OCI-LY7 (cell line): ENCODE data around the gene CYB5R3. TPM values are rescaled to one million over a fixed set of nuclear protein-coding genes. Genes with fewer than 3 reads are reported as not detected.

ENCODE experiments used
- BruUV-seq: library from RNA; stranded (reverse); fragments of 400-500 nt; replicated peaks from 2 replicates; lab custom pipeline; 2021; lab: Mats Ljungman, UMichigan
- CTCF ChIA-PET: fragments of 300-600 bp; sonication (Branson Sonifier 250); formaldehyde crosslinking; loops from one replicate; lab custom pipeline; 2022; ENCODE audit warnings: antibody characterized with exemption; ENCODE audit not compliant: unreplicated experiment; lab: Charles Lee
- POLR2A ChIA-PET: fragments of 300-600 bp; sonication (Branson Sonifier 250); formaldehyde crosslinking; loops from one replicate; lab custom pipeline; 2022; ENCODE audit warnings: antibody characterized with exemption; lab: Charles Lee
- DNase-seq: peaks from one replicate; pipeline ENCODE4 v3.0.0-alpha.2; 2015; ENCODE audit warnings: low spot score
- H2AFZ ChIP-seq: fragments of 200-600 bp; sonication (generic), shearing (Covaris generic); 2 replicates; pipeline ENCODE4 v1.6.1; 2014; ENCODE audit warnings: mild to moderate bottlenecking, antibody characterized with exemption, low read length, moderate library complexity
- H3K27ac ChIP-seq: fragments of 200-600 bp; sonication (generic); 2 replicates; pipeline ENCODE4 v1.5.1; 2014; ENCODE audit warnings: mixed run types, low read depth, mild to moderate bottlenecking, moderate library complexity, low read length, inconsistent platforms; ENCODE audit not compliant: poor library complexity, severe bottlenecking
- H3K36me3 ChIP-seq: fragments of 200-600 bp; sonication (generic); 2 replicates; pipeline ENCODE4 v1.6.1; 2014; ENCODE audit warnings: mild to moderate bottlenecking, antibody characterized with exemption, low read length, moderate library complexity, mixed read lengths; ENCODE audit not compliant: insufficient read depth
- H3K4me1 ChIP-seq: fragments of 200-600 bp; sonication (generic); 2 replicates; pipeline ENCODE4 v1.5.1; 2014; ENCODE audit warnings: mild to moderate bottlenecking, low read length; ENCODE audit not compliant: insufficient read depth, poor library complexity, severe bottlenecking
- H3K4me2 ChIP-seq: fragments of 200-600 bp; sonication (generic); 2 replicates; pipeline ENCODE4 v1.6.1; 2014; ENCODE audit warnings: mild to moderate bottlenecking, low read length
- H3K4me3 ChIP-seq: fragments of 200-600 bp; sonication (generic); 2 replicates; pipeline ENCODE4 v1.5.1; 2014; ENCODE audit warnings: mild to moderate bottlenecking, low read depth, low read length; ENCODE audit not compliant: poor library complexity, severe bottlenecking
- H3K79me2 ChIP-seq: fragments of 200-600 bp; sonication (generic); 2 replicates; pipeline ENCODE4 v1.6.1; 2016; ENCODE audit warnings: low read depth, mild to moderate bottlenecking, low read length, moderate library complexity, mixed read lengths; ENCODE audit not compliant: insufficient read depth
- H3K9me2 ChIP-seq: fragments of 200-600 bp; sonication (generic); 2 replicates; pipeline ENCODE4 v1.6.1; 2016; ENCODE audit warnings: mild to moderate bottlenecking, low read length, mixed read lengths; ENCODE audit not compliant: insufficient read depth
- H3K9me3 ChIP-seq: fragments of 200-600 bp; sonication (generic); 2 replicates; pipeline ENCODE4 v1.6.1; 2014; ENCODE audit warnings: mild to moderate bottlenecking, mixed run types, low read length, mixed read lengths
- H4K20me1 ChIP-seq: fragments of 200-600 bp; sonication (generic); 2 replicates; pipeline ENCODE4 v1.6.1; 2014; ENCODE audit warnings: mild to moderate bottlenecking, antibody characterized with exemption, low read length, moderate library complexity, mixed read lengths; ENCODE audit not compliant: insufficient read depth
- EZH2phosphoT487 ChIP-seq: fragments of 200-600 bp; sonication (generic); IDR thresholded peaks from 2 replicates; pipeline ENCODE4 v1.6.1; 2018; ENCODE audit warnings: low read depth, borderline replicate concordance, mild to moderate bottlenecking, mixed run types, antibody characterized with exemption, low read length, moderate library complexity, mixed read lengths
- intact Hi-C: fragments of 100-400 bp; cut with micrococcal nuclease; formaldehyde crosslinking; loops from one replicate; pipeline ENCODE4 v1.10.0; 2022; ENCODE audit not compliant: unreplicated experiment
- total RNA-seq, 2 experiments: library from RNA; depleted of rRNA in 1 of 2; stranded (reverse); fragments of >200 nt in 1 of 2; shearing (Covaris generic) in 1 of 2; gene quantifications; 2 replicates each; pipeline ENCODE4 v1.2.3, GENCODE V29; 2014 to 2022
- TF ChIP-seq, protein P1 (sequence below): fragments of 200-600 bp; sonication (generic); conservative IDR thresholded peaks from 2 replicates; pipeline ENCODE4 v1.5.1; 2014; ENCODE audit warnings: mild to moderate bottlenecking, antibody characterized with exemption, low read length, moderate library complexity, mixed read lengths

CYB5R3 gene
- total RNA-seq, 2 experiments from 2014 or later = 38.0 to 68.9 TPM

GRCh38 chr22:42622061-42622710, 27.0 kb downstream of the CYB5R3 start:
- ChIA-PET CTCF (no interaction called here), POLR2A (no interaction called here)
- H3K27ac ChIP-seq = no peak overlapping the region
- H3K36me3 ChIP-seq = peaks cover 25% of the 10 kb centered on the region
- no TSS peak for BruUV-seq
- H3K4me1 ChIP-seq = peaks cover 27% of the 10 kb centered on the region
- H3K4me2 ChIP-seq = no peak overlapping the region
- DNase-seq = no peak
- TF ChIP-seq EZH2phosphoT487 = no peak
- TF ChIP-seq, protein P1, sequence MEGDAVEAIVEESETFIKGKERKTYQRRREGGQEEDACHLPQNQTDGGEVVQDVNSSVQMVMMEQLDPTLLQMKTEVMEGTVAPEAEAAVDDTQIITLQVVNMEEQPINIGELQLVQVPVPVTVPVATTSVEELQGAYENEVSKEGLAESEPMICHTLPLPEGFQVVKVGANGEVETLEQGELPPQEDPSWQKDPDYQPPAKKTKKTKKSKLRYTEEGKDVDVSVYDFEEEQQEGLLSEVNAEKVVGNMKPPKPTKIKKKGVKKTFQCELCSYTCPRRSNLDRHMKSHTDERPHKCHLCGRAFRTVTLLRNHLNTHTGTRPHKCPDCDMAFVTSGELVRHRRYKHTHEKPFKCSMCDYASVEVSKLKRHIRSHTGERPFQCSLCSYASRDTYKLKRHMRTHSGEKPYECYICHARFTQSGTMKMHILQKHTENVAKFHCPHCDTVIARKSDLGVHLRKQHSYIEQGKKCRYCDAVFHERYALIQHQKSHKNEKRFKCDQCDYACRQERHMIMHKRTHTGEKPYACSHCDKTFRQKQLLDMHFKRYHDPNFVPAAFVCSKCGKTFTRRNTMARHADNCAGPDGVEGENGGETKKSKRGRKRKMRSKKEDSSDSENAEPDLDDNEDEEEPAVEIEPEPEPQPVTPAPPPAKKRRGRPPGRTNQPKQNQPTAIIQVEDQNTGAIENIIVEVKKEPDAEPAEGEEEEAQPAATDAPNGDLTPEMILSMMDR = no peak
- intact Hi-C loops = loop anchor here (2.0 to 5.0 kb wide), 2 partner anchors 27 to 140 kb away; partner anchors contain the start of gene CYB5R3
- no peak overlapping the region for H2AFZ ChIP-seq
- no peaks in the 10 kb centered on the region for H3K79me2 ChIP-seq
- no peaks in the 10 kb centered on the region for H4K20me1 ChIP-seq
- no peaks in the 10 kb centered on the region for H3K9me3 ChIP-seq
- H3K9me2 ChIP-seq = no peaks in the 10 kb centered on the region
- no peak overlapping the region for H3K4me3 ChIP-seq

GRCh38 chr22:42621505-42622002, 27.6 kb downstream of the CYB5R3 start:
- POLR2A ChIA-PET = interaction anchor here (1.1 kb wide), 1 partner anchor 196 kb away, joined by 4 read pairs; no protein-coding TSS in a partner anchor
- H2AFZ ChIP-seq = no peak overlapping the region
- peaks cover 27% of the 10 kb centered on the region for H3K4me1 ChIP-seq
- H4K20me1 ChIP-seq = no peaks in the 10 kb centered on the region
- peaks cover 18% of the 10 kb centered on the region; the same call in 1 of the 2 replicates for H3K36me3 ChIP-seq
- CTCF ChIA-PET = interaction anchor here (1.7 kb wide), 1 partner anchor 198 kb away, joined by 6 read pairs; no protein-coding TSS in a partner anchor
- DNase-seq = peak; percentile 73
- no peak for TF ChIP-seq EZH2phosphoT487
- TF ChIP-seq, protein P1 = peak; percentile 96
- intact Hi-C loops = loop anchor here (1.0 to 5.0 kb wide), 4 partner anchors 27 to 199 kb away; partner anchors contain the start of gene CYB5R3
- H3K79me2 ChIP-seq = no peaks in the 10 kb centered on the region
- no TSS peak for BruUV-seq
- no peaks in the 10 kb centered on the region for H3K9me3 ChIP-seq
- no peaks in the 10 kb centered on the region for H3K9me2 ChIP-seq
- no peak overlapping the region for H3K4me3 ChIP-seq
- H3K27ac ChIP-seq = no peak overlapping the region
- no peak overlapping the region for H3K4me2 ChIP-seq
